Lower lobe of right lung (tissue), 2 donors: ENCODE data around the gene RSBN1L. TPM values are rescaled to one million over a fixed set of nuclear protein-coding genes. Genes with fewer than 3 reads are reported as not detected.

ENCODE experiments used
- ATAC-seq, 2 donors: fragments of 200-7000 bp; cut with Tn5 transposase; one replicate each; pipeline ENCODE4 v1.9.1; 2020 to 2022; ENCODE audit warnings: mild to moderate bottlenecking in 2 of 2, moderate library complexity in 2 of 2
- DNase-seq: peaks from one replicate; pipeline ENCODE4 v3.0.0-alpha.2; 2020
- H3K27ac ChIP-seq: fragments of 200-600 bp; one replicate; pipeline ENCODE4 v1.8.0; 2022
- H3K27me3 ChIP-seq: fragments of 200-600 bp; one replicate; pipeline ENCODE4 v1.8.0; 2022; ENCODE audit warnings: low read depth
- H3K36me3 ChIP-seq: fragments of 200-600 bp; one replicate; pipeline ENCODE4 v1.8.0; 2022; ENCODE audit warnings: mild to moderate bottlenecking
- H3K4me1 ChIP-seq: fragments of 200-600 bp; one replicate; pipeline ENCODE4 v1.8.0; 2022
- H3K4me3 ChIP-seq: fragments of 200-600 bp; one replicate; pipeline ENCODE4 v1.8.0; 2022; ENCODE audit warnings: mild to moderate bottlenecking
- H3K9me3 ChIP-seq: fragments of 200-600 bp; one replicate; pipeline ENCODE4 v1.8.0; 2022
- intact Hi-C: fragments of 100-400 bp; cut with DNase I; formaldehyde crosslinking; loops from one replicate; pipeline ENCODE4 v1.11.0; 2022
- total RNA-seq: library from RNA; stranded (reverse); fragmentation: NEBNext Ultra II Directional; extraction: Animal tissue kit (Norgen Biotek cat#: 25700); gene quantifications from one replicate; pipeline ENCODE4 v1.2.1, GENCODE V29; 2021
- TF ChIP-seq, protein P1 (sequence below): fragments of 200-600 bp; IDR thresholded peaks from one replicate; pipeline ENCODE4 v1.8.0; 2022; ENCODE audit warnings: antibody characterized with exemption, mild to moderate bottlenecking
- donor health status: DM: no; HTN: yes; CAD: no; lungs with severe emphysema.

RSBN1L gene
- total RNA-seq, 1 donor from 2014 or later: 26.8 TPM

DNA sequence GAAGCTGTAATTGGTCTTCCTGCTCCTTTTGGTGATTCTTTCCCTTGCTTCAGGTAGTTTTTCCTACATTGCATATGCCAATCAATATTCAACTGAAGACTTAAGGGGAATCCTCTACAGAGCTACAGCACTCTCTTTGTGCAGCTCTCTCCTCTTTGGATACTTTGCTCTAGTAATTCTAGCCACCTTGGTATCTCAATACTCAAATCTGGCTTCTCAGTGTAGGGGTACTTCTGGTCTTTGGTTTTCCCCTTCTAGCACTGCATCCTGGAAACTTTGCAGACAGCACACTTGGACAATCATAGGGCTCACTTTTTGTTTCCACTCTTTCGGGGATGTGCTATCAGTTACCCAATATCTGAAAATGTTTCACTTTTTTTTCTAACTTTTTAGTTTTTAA lies 112.3 kb downstream of the RSBN1L start:
- TF ChIP-seq, protein P1, sequence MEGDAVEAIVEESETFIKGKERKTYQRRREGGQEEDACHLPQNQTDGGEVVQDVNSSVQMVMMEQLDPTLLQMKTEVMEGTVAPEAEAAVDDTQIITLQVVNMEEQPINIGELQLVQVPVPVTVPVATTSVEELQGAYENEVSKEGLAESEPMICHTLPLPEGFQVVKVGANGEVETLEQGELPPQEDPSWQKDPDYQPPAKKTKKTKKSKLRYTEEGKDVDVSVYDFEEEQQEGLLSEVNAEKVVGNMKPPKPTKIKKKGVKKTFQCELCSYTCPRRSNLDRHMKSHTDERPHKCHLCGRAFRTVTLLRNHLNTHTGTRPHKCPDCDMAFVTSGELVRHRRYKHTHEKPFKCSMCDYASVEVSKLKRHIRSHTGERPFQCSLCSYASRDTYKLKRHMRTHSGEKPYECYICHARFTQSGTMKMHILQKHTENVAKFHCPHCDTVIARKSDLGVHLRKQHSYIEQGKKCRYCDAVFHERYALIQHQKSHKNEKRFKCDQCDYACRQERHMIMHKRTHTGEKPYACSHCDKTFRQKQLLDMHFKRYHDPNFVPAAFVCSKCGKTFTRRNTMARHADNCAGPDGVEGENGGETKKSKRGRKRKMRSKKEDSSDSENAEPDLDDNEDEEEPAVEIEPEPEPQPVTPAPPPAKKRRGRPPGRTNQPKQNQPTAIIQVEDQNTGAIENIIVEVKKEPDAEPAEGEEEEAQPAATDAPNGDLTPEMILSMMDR: no peak
- ATAC-seq (no peak), DNase-seq (no peak)
- intact Hi-C loops: no loop called here
- no peak overlapping the region for H3K27ac ChIP-seq
- H3K4me1 ChIP-seq: no peaks in the 10 kb centered on the region
- no peak overlapping the region for H3K4me3 ChIP-seq
- H3K27me3 ChIP-seq: no peaks in the 10 kb centered on the region
- no peaks in the 10 kb centered on the region for H3K36me3 ChIP-seq
- H3K9me3 ChIP-seq: peaks cover 21% of the 10 kb centered on the region

DNA sequence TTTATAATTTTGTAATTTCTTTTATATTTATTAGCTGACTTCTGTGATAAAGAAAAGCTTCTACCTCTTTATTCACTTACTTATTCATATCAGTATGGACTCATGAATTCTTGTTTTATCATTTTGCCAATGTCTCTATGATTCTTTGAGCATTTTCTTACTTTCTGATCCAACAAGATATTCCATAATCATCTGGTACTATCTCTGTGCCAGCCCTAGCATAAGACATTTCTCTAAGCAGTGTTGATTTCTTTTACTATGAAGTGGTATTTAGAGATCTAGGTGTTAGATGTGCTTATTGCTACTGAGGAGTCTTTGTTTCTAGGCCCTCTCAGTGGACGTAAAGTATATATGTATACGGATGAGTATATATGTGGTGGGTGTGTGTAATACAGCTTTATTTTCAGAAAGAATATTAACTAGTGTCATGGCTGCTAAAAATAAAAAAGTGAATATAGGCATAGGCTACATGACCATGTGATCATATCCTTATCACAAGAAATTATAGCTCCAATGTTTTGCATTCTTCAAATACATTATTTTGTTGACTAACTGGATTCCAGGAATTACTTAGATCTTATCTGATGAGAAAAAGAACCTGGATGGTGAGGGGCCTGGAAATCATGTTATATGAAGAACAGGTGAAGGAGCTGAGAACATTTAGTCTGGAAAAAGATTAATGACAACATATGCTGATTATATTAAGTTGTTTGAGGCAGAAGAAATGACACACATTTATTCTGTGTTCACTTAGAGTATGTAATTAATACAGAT lies 115.4 kb downstream of the RSBN1L start:
- TF ChIP-seq, protein P1: no peak
- intact Hi-C loops: no loop called here
- ATAC-seq: peak in 1 of 2 donors; percentile 14
- Histone ChIP-seq H3K36me3 (no peaks in the 10 kb centered on the region), H3K4me3 (no peak overlapping the region), H3K27ac (no peak overlapping the region), H3K4me1 (no peaks in the 10 kb centered on the region), H3K27me3 (no peaks in the 10 kb centered on the region), H3K9me3 (peaks cover 12% of the 10 kb centered on the region)
- no peak for DNase-seq

GRCh38 chr7:77812290-77812685 lies 116.0 kb downstream of the RSBN1L start:
- ATAC-seq: peak in 1 of 2 donors; percentile 66
- TF ChIP-seq, protein P1: no peak
- intact Hi-C loops: no loop called here
- peaks cover 7% of the 10 kb centered on the region for H3K9me3 ChIP-seq
- no peaks in the 10 kb centered on the region for H3K27me3 ChIP-seq
- no peak overlapping the region for H3K4me3 ChIP-seq
- H3K36me3 ChIP-seq: no peaks in the 10 kb centered on the region
- H3K4me1 ChIP-seq: no peaks in the 10 kb centered on the region
- DNase-seq: no peak
- no peak overlapping the region for H3K27ac ChIP-seq

- H3K27ac ChIP-seq: no peak overlapping the region
- H3K4me3 ChIP-seq: no peak overlapping the region
- no peaks in the 10 kb centered on the region for H3K4me1 ChIP-seq
- no peaks in the 10 kb centered on the region for H3K36me3 ChIP-seq
- DNase-seq (no peak), ATAC-seq (no peak)
- intact Hi-C loops: no loop called here
- peaks cover 2% of the 10 kb centered on the region for H3K9me3 ChIP-seq
- no peaks in the 10 kb centered on the region for H3K27me3 ChIP-seq
- TF ChIP-seq, protein P1: no peak
Measured at GRCh38 chr7:77813180-77813579, 116.9 kb downstream of the RSBN1L start.

- Histone ChIP-seq H3K27ac (no peak overlapping the region), H3K36me3 (no peaks in the 10 kb centered on the region), H3K4me3 (no peak overlapping the region), H3K4me1 (no peaks in the 10 kb centered on the region), H3K27me3 (no peaks in the 10 kb centered on the region), H3K9me3 (peaks cover 25% of the 10 kb centered on the region)
- ATAC-seq: no peak
- TF ChIP-seq, protein P1: no peak
- intact Hi-C loops: no loop called here
- no peak for DNase-seq
Measured at GRCh38 chr7:77819021-77819420, 122.8 kb downstream of the RSBN1L start.
